Fibroblast of lung (primary cell): ENCODE data around the gene MAP4K4. TPM values are rescaled to one million over a fixed set of nuclear protein-coding genes. Genes with fewer than 3 reads are reported as not detected.
A peak's percentile ranks its signal among the peaks of the same experiment; 100 is the strongest.

Source experiments
- DNase-seq, 2 donors: peaks; one replicate each; pipeline versions ENCODE4 v3.0.0 to v3.0.0-alpha.2; 2010; ENCODE audit warnings: low read depth in 2 of 2
- H2AFZ ChIP-seq: 2 replicates; pipeline ENCODE4 v1.5.1; 2012; ENCODE audit warnings: low read length, control low read depth, inconsistent platforms
- H3K27ac ChIP-seq: 2 replicates; pipeline ENCODE4 v1.5.1; 2011; ENCODE audit warnings: low read length, control low read depth; ENCODE audit not compliant: insufficient read depth
- H3K27me3 ChIP-seq: 2 replicates; pipeline ENCODE4 v1.5.1; 2011; ENCODE audit warnings: mild to moderate bottlenecking, low read length; ENCODE audit not compliant: control insufficient read depth, insufficient read depth
- H3K36me3 ChIP-seq: 2 replicates; pipeline ENCODE4 v1.5.1; 2011; ENCODE audit warnings: low read length; ENCODE audit not compliant: control insufficient read depth, insufficient read depth
- H3K4me1 ChIP-seq: 2 replicates; pipeline ENCODE4 v1.5.1; 2011; ENCODE audit warnings: low read length; ENCODE audit not compliant: control insufficient read depth, insufficient read depth; ENCODE audit errors: extremely low read depth
- H3K4me2 ChIP-seq: 2 replicates; pipeline ENCODE4 v1.5.1; 2011; ENCODE audit warnings: low read length, control low read depth; ENCODE audit not compliant: insufficient read depth; ENCODE audit errors: extremely low read depth
- H3K4me3 ChIP-seq, 4 experiments: fragments of 200-600 bp in 1 of 4; sonication (generic) in 1 of 4; replicated peaks in 1 of 4; 2 replicates each; pipeline ENCODE4 v1.5.1; 2011 to 2016; ENCODE audit warnings: low read length in 4 of 4, low read depth in 3 of 4, mild to moderate bottlenecking in 3 of 4, control low read depth in 2 of 4, inconsistent platforms in 1 of 4, mixed read lengths in 1 of 4; ENCODE audit not compliant: insufficient read depth in 1 of 4; ENCODE audit errors: control extremely low read depth in 1 of 4
- H3K79me2 ChIP-seq: 2 replicates; pipeline ENCODE4 v1.5.1; 2012; ENCODE audit warnings: mild to moderate bottlenecking, low read length, inconsistent platforms; ENCODE audit not compliant: control insufficient read depth, insufficient read depth
- H3K9ac ChIP-seq: 2 replicates; pipeline ENCODE4 v1.5.1; 2011; ENCODE audit warnings: mild to moderate bottlenecking, low read length, control low read depth; ENCODE audit not compliant: insufficient read depth
- H3K9me3 ChIP-seq: 2 replicates; pipeline ENCODE4 v1.5.1; 2012; ENCODE audit warnings: low read depth, low read length; ENCODE audit not compliant: control insufficient read depth, insufficient read depth
- H4K20me1 ChIP-seq: 2 replicates; pipeline ENCODE4 v1.5.1; 2011; ENCODE audit warnings: low read length; ENCODE audit not compliant: control insufficient read depth, insufficient read depth; ENCODE audit errors: extremely low read depth
- CTCF ChIP-seq, 2 donors: IDR thresholded peaks in 1 of 2; conservative IDR thresholded peaks in 1 of 2; 1 replicate in 1 of 2; 2 replicates in 1 of 2; pipeline ENCODE4 v1.5.1; 2011 to 2012; ENCODE audit warnings: low read length in 2 of 2, control low read depth in 1 of 2, inconsistent platforms in 1 of 2, low read depth in 1 of 2, mild to moderate bottlenecking in 1 of 2
- EZH2 ChIP-seq: IDR thresholded peaks from 2 replicates; pipeline ENCODE4 v1.5.1; 2012; ENCODE audit warnings: low read length, control low read depth, mild to moderate bottlenecking; ENCODE audit errors: missing control alignments
- polyA plus RNA-seq, 2 donors: library from polyadenylated mRNA; depleted of rRNA in 1 of 2; stranded (reverse) in 1 of 2; unstranded in 1 of 2; fragments of >200 nt; gene quantifications; 2 replicates each; pipeline ENCODE4 v1.2.1, GENCODE V29; 2011 to 2012; ENCODE audit warnings: missing spikeins in 1 of 2
- total RNA-seq: library from RNA; depleted of rRNA; stranded (reverse); fragments of >200 nt; gene quantifications from 2 replicates; pipeline ENCODE4 v1.2.1, GENCODE V29; 2014

Gene MAP4K4
- total and polyA plus RNA-seq, 2 donors (not counting 1 experiment from before 2014, with no cell fraction given): 113 to 164 TPM

DNA sequence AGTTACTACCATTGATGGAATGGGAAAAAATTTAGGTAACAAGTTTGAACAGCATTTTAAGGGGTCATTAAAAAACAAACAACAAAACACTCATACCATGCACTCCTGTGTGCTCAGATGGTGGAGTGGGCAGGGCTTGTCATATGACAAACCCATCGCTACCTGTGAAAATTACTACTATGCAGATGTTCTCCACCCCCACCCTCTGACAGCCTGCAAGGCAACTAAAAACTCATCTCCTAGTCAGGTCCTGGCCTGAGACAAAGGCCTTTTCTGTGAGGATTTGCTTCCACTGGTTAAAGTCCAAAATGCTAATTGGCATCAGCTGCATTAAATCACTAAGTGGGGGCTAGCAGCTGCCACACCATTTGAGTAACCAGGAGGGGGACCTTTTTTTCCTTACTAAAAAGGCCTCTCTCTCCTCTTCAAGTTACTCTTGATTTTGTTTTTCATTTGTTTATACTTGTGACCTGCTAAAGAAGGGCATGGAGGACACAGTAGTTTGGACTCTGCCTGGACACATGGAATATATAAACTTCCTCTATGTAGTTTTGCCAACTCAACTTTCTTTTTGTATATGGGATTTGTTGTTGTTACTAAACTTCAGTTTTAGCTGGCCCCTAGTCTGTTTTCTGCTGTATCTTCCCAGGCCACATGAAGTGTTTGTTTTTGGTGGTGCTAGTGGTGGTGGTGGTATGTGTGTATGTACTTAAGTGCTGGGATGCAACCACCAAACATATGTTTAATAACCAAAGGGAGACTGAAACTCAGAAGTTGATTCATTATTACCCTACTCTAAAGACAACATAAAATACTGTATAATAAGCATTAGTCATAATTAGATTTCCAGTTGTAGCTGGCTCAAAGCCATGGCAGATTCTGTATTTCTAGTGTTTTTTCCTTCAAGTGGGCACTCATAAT, 121.3 kb downstream of the MAP4K4 start:
- peak overlapping the region; percentile 0 for H3K27ac ChIP-seq
- peak; percentile 88 to 90 for DNase-seq

GRCh38 chr2:101820519-101820918, 123.0 kb downstream of the MAP4K4 start:
- H3K27ac ChIP-seq: peak overlapping the region; percentile 6
- no peak overlapping the region for H2AFZ ChIP-seq
- no peak overlapping the region for H3K4me2 ChIP-seq
- H3K79me2 ChIP-seq: peaks cover 92% of the 10 kb centered on the region
- no peak overlapping the region for H3K9ac ChIP-seq
- TF ChIP-seq EZH2 (no peak), CTCF (conservative IDR thresholded peaks at IDR 0.05 in 1 of 2, IDR thresholded peaks at IDR 0.05 in 1 of 2; ENCODE audit: low read depth in 1 of 2, low read length in 2 of 2) (no peak)
- peak; percentile 73 to 88 for DNase-seq
- no peaks in the 10 kb centered on the region for H3K9me3 ChIP-seq
- H3K36me3 ChIP-seq: peaks cover 3% of the 10 kb centered on the region
- peaks cover 3% of the 10 kb centered on the region for H4K20me1 ChIP-seq
- no peak overlapping the region for H3K4me3 ChIP-seq
- no peaks in the 10 kb centered on the region for H3K27me3 ChIP-seq
- H3K4me1 ChIP-seq: peaks cover 21% of the 10 kb centered on the region

More for the DNA sequence above, 121.3 kb downstream of the MAP4K4 start:
- Histone ChIP-seq H2AFZ (no peak overlapping the region), H3K9me3 (no peaks in the 10 kb centered on the region), H4K20me1 (peaks cover 3% of the 10 kb centered on the region), H3K27me3 (no peaks in the 10 kb centered on the region), H3K4me3 (no peak overlapping the region), H3K9ac (no peak overlapping the region), H3K4me2 (peak overlapping the region; percentile 63), H3K4me1 (peaks cover 23% of the 10 kb centered on the region), H3K79me2 (peaks cover 96% of the 10 kb centered on the region), H3K36me3 (no peaks in the 10 kb centered on the region)
- TF ChIP-seq CTCF (conservative IDR thresholded peaks at IDR 0.05 in 1 of 2, IDR thresholded peaks at IDR 0.05 in 1 of 2; ENCODE audit: low read depth in 1 of 2, low read length in 2 of 2) (no peak), EZH2 (no peak)

DNA sequence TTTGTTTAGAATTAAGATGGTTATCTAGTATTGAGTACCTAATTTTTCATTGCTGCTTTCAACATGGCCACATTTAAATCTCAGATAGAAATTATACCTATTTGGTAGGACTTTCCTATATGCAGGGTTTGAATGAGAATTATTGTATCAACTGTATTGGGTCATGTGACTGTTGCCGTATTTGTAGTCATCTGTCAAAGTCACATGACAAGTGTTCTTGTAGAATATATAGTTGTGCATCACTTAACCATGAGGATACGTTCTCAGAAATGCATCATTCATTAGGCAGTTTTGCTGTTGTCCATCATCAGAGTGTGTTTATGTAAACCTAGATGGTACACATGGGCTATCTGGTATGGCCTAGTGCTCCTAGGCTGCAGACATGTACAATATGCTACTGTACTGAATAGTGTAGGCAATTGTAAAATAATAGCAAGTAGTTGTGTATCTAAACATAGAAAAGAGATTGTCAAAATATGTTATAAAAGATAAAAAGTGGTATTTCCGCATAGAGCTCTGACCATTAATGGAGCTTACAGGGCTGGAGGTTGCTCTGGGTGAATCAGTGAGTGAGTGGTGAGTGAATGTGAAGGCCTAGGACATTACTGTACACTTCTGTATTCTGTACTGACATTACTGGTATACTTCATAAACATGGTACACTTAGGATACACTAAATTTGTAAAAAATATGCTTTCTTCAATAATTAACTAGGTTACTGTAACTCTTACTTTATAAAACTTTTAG, 123.7 kb downstream of the MAP4K4 start:
- Histone ChIP-seq H3K27me3 (no peaks in the 10 kb centered on the region), H3K4me3 (no peak overlapping the region), H3K9ac (no peak overlapping the region), H2AFZ (no peak overlapping the region), H4K20me1 (peaks cover 3% of the 10 kb centered on the region), H3K4me1 (peaks cover 21% of the 10 kb centered on the region), H3K79me2 (peaks cover 86% of the 10 kb centered on the region), H3K27ac (no peak overlapping the region), H3K4me2 (no peak overlapping the region), H3K9me3 (no peaks in the 10 kb centered on the region), H3K36me3 (peaks cover 3% of the 10 kb centered on the region)
- DNase-seq: peak in 1 of 2 donors; percentile 43
- TF ChIP-seq EZH2: no peak
- no peak for TF ChIP-seq CTCF (conservative IDR thresholded peaks at IDR 0.05 in 1 of 2, IDR thresholded peaks at IDR 0.05 in 1 of 2; ENCODE audit: low read depth in 1 of 2, low read length in 2 of 2)
